SK-MEL-5 (cell line): ENCODE data around the gene BNIPL. TPM values are rescaled to one million over a fixed set of nuclear protein-coding genes. Genes with fewer than 3 reads are reported as not detected.

Source experiments
- DNase-seq: peaks from one replicate; pipeline ENCODE4 v3.0.0-alpha.2; 2016; ENCODE audit warnings: low read depth, low spot score
- in situ Hi-C: cut with HindIII; loops from 2 replicates; pipeline ENCODE4 v1.10.0; 2016; ENCODE audit warnings: low sequenced_read_pairs, high pct_unique_total_duplicates, low pct_unique_long_range_greater_than_20kb
- polyA plus RNA-seq, 2 experiments: library from polyadenylated mRNA; depleted of rRNA; stranded (reverse); fragments of >200 nt; gene quantifications; 2 replicates each; pipeline ENCODE4 v1.2.3, GENCODE V29; 2015
- total RNA-seq: library from RNA; depleted of rRNA; stranded (reverse); fragments of >200 nt; shearing (Covaris generic); gene quantifications from 2 replicates; pipeline ENCODE4 v1.2.3, GENCODE V29; 2014; rRNA removed

Gene BNIPL, protein sequence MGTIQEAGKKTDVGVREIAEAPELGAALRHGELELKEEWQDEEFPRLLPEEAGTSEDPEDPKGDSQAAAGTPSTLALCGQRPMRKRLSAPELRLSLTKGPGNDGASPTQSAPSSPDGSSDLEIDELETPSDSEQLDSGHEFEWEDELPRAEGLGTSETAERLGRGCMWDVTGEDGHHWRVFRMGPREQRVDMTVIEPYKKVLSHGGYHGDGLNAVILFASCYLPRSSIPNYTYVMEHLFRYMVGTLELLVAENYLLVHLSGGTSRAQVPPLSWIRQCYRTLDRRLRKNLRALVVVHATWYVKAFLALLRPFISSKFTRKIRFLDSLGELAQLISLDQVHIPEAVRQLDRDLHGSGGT
- total RNA-seq = 0.11 and 0.16 TPM in 2 replicates
- 0.08 TPM in 1 of 2 replicates, not detected in the other for polyA plus RNA-seq (2015; cell fraction: cytosol; rRNA removed)
- 0.33 and 1.2 TPM in 2 replicates for polyA plus RNA-seq (2015; cell fraction: nucleus; rRNA removed)

DNA sequence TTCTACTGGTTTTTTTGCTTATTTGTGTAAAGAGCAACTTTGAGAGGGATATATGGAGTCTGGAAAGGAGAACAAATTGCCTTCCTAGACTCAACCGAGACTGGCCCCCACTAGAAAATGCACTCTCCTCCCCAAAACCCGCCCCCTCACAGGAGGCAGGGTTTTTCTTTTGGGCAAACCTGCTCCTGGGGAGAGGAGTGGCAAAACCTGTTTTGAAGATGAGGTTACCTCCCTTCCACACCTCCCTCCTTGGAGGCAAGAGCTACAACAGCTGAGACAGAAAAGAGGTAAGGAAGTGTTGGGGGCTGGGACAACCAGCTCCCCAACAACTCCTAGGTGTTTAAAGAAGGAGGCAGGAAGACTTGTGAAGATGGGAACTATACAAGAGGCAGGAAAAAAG lies at the start of gene BNIPL:
Gene BNIPL, plus strand, starts transcription at position 231 of the 400 bp plus-strand sequence. Its CDS starts 140 bp downstream, at position 371.
- in situ Hi-C loops = no loop called here
- DNase-seq = no peak

DNA sequence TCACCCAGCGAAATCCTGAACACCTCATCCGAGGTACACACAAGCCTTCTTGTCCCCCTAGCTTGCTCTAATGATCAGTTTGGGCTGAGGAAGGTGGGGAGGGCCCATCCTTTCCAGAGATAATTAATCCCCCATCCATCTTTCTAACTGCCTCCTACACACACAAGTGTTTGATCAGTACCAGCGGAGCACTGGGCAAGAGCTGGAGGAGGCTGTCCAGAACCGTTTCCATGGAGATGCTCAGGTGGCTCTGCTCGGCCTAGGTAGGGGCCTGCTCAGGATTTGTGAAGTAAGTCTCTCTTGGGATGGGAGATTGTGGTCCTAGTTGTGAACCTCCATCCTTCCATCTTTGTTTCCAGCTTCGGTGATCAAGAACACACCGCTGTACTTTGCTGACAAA lies 48.5 kb upstream of the BNIPL start:
- in situ Hi-C loops = no loop called here
- DNase-seq = no peak

DNA sequence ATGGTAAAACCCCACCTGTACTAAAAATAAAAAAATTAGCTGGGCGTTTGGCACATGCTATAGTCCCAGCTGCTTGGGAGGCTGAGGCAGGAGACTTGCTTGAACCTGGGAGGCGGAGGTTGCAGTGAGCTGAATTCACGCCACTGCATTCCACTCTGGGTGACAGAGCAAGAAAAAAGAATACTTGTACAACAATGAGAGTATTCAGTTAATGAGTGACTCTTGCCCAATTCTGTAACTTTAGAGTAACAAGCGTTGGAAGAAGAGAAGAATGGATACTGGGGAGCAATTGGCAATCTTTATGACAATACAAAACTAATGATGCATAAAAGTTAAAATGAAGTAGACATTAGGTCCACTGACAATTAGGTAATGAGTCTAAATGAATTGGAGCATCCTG lies 43.8 kb upstream of the BNIPL start:
- no peak for DNase-seq
- in situ Hi-C loops = no loop called here

- in situ Hi-C loops = no loop called here
- no peak for DNase-seq
Measured at GRCh38 chr1:150994248-150994647, 42.1 kb upstream of the BNIPL start.

GRCh38 chr1:150995460-150995859 lies 40.9 kb upstream of the BNIPL start:
- in situ Hi-C loops = no loop called here
- no peak for DNase-seq

DNA sequence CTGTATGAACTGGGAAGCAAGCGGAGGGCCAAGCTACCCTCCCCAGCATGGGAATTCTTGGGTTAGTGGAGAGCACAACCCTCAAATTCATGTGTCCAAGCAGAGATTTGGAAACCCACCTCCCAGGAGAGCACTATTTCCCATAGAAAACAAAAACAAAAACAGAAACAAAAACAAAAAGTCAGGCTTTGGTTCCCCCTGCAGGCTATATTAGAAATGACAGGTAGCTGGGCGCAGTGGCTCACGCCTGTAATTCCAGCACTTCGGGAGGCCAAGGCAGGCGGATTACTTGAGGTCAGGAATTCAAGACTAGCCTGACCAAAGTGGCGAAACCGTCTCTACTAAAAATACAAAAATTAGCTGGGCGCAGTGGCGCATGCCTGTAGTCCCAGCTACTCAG lies 40.5 kb upstream of the BNIPL start:
- DNase-seq = peak; percentile 60
- in situ Hi-C loops = no loop called here

DNA sequence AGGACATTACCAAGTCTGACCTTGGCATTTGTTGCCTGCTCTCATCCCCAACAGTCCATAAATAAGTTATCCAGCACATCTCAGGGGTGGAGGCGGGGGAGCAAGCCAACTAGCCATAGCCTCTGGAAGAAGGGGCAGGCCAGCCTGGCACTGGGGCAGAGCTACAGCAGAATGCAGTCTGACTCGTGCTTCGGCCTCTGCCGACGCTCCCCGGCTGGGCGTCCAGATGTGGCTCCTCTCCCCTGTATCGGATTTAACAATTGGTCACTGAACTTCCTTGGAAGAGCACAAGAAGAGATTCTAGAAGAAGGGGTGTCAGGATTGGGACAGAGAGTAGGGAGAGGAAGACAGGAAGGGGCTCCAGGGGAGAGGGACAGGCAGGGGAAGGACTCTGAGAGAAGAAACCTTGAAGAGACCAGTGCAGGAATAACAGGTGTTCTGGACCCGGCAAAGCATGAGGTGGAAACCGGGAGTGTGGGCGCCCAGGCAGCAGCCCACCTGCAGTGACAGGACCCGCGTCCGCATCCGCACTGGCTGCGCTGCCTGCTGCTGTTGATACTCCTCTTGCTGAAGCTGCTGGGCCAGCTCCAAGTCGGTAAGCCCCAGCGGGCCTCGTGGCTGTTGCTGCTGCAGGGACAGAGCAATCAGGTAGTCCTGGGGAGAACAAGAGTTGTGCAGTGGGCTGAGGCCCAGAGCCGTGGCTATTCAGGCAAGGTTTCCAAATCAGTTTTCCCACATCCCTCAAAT lies 39.1 kb upstream of the BNIPL start:
- in situ Hi-C loops = no loop called here
- DNase-seq = no peak

DNA sequence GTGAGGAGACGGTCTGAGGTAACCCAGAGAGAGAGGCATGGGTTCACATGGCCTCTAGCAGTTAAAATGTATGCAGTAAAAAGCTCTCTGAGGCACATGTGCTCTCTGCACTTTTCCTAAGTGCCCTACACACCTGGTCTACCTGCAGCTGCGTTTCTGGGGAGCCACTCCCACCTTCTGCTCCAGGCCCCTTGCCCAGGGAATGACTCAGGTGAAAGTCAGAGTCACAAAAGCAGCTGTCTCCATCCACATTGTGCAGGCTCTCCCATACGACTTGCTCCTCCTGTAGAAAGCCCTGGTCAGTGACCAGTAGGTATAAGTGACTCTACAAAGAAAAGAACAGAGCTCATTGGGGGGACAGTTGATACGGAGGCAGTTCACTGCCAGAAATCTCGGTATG lies 38.4 kb upstream of the BNIPL start:
- in situ Hi-C loops = no loop called here
- no peak for DNase-seq

- in situ Hi-C loops = no loop called here
- no peak for DNase-seq
Measured at GRCh38 chr1:150999051-150999674, 37.2 kb upstream of the BNIPL start.

DNA sequence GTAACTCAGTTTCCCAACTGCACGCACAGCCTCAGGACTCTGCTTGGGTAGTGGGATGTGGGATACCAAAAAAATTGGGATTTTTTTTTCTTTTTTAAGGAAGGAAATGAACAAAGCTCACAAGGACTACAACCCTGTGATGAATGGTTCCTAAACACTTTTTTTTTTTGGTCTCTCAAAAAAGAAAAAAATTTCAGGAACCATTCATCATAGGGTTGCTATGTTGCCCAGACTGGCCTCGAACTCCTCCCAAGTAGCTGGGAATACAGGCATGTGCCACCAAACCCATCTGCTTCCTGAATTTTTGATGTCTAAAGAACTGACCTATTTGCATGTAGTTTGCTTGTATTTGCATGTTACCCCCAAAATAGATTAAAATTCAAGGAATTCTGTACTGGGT lies 36.5 kb upstream of the BNIPL start:
- DNase-seq = no peak
- in situ Hi-C loops = no loop called here

- in situ Hi-C loops = no loop called here
Measured at GRCh38 chr1:151000408-151000807, 36.0 kb upstream of the BNIPL start.

DNA sequence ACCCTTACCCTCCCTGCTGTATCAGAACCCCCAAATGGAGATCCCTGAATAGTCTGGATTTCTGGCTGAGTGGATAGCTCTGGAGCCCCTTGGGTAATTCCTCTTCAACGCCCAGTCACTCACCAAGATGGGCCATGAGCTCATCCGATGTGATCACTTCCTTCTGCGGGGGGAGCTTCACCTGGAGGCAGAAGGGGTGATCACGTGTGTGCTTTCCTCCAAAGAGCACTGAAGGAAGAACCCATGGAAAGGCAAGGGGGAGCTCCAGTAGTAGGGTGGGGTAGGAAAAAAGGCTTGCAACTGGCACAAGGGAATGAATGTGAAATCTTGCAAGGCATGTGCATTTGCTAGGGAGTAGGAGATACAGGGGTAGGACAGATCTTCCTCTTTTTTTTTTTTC lies 34.8 kb upstream of the BNIPL start:
- in situ Hi-C loops = no loop called here
- no peak for DNase-seq

More at GRCh38 chr1:151000408-151000807, 36.0 kb upstream of the BNIPL start:
- DNase-seq = no peak

DNA sequence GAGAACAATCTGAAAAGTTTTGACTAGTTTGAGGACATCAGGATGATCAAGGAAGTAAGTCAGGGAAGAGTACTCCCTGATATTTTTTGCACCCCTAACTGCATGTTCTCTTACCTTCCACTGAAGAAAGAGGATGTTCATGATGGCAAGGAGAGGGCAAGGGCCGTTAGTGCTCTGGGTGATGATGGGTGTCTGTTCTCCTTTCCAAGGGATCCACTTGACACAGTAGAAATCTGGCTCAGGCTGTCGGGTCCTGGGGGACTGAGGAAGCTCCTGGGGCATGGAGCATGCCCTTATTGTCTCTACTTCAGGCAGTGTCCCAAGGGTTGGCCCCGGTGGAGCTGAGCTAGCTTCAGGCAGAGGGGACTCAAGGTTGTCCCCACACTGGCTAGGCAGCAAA lies 34.3 kb upstream of the BNIPL start:
- in situ Hi-C loops = no loop called here
- no peak for DNase-seq

GRCh38 chr1:151002611-151003010 lies 33.8 kb upstream of the BNIPL start:
- in situ Hi-C loops = no loop called here
- DNase-seq = no peak

GRCh38 chr1:151003180-151003579 lies 33.2 kb upstream of the BNIPL start:
- in situ Hi-C loops = no loop called here
- DNase-seq = no peak

- DNase-seq = no peak
- in situ Hi-C loops = no loop called here
Measured at GRCh38 chr1:151005729-151006319, 30.6 kb upstream of the BNIPL start.

DNA sequence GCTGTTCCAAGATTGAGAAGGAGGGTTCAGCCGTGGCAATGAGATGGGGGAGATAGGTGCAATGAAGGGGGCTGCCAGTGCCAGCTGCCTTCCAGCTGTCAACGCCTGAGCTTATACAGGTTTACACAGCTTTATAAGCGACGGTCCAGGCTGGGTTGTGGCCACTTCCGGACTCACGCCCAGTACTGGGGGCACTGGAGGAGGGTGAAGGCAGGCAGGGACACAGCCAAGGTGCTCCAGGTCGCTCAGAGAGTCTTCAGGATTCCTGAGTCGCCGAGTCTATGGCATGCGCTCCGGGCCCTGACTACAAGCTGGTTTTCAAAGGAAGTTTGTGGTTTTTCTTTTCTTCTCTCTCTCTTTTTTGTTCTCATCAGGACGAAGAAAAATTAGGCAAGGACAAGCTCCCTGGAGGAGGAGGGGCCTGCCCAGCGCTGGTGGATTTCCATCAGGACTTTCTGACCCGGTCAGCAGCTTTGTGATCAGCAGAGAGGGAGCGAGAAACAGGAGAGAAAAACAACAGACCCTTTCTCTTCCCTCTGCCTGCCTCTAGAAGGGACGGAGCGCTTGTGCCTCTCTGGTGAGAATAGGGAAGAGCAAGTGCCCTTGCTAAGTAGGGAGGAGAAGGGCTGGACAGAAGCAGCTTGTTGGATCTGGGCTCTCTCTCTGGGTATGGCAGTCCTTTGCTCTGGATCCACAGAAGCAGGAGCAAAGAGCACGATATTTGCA lies 29.9 kb upstream of the BNIPL start, which contains the start of gene MINDY1:
Gene MINDY1, minus strand, starts transcription at position 576 of the 726 bp plus-strand sequence. CDS start 4,285 bp downstream, outside the sequence.
- in situ Hi-C loops = no loop called here

More for the DNA sequence above, 29.9 kb upstream of the BNIPL start, which contains the start of gene MINDY1:
- peak; percentile 98 for DNase-seq
